ENCODE results near the gene PRKD3.

PRKD3 gene

GRCh38 chr2:37333256-37333655 lies 8.6 kb upstream of the PRKD3 start:
- TF ChIP-seq TAF1 (IDR thresholded peaks at IDR 0.05; ENCODE audit: borderline replicate concordance, insufficient read depth, low read length) (no peak), POLR2AphosphoS5 (IDR thresholded peaks at IDR 0.05; ENCODE audit: low read depth, low read length) (no peak), SIN3A (IDR thresholded peaks at IDR 0.05; ENCODE audit: borderline replicate concordance, insufficient read depth, low read length) (no peak), REST (IDR thresholded peaks at IDR 0.05; ENCODE audit: insufficient read depth in 1 of 2, low read depth in 2 of 2, low read length in 2 of 2) (no peak), FOXP2 (optimal IDR thresholded peaks at IDR 0.05; ENCODE audit: borderline replicate concordance, extremely low read depth, extremely low read length, insufficient read depth) (no peak)

DNA sequence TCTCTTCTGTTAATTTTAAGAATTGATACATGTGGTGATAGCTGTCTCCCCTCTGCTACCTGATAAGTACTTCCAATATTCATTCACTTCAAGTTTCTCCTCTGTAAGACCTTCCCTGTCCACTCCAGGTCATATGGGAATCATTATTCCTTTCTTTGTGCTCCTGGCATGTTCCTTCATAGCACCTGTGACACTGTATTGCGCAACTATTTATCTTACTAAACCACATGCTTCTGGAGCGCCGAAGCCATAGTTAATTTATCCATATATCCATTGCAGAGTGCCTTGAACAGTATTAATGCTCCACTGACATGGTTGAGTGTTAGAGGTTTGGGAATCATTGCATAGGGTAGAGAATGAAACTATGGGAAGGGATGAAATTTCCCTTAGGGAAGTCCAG lies 7.9 kb upstream of the PRKD3 start:
- no peak for TF ChIP-seq REST (IDR thresholded peaks at IDR 0.05; ENCODE audit: insufficient read depth in 1 of 2, low read depth in 2 of 2, low read length in 2 of 2)
- TF ChIP-seq POLR2AphosphoS5 (IDR thresholded peaks at IDR 0.05; ENCODE audit: low read depth, low read length): no peak
- no peak for TF ChIP-seq SIN3A (IDR thresholded peaks at IDR 0.05; ENCODE audit: borderline replicate concordance, insufficient read depth, low read length)
- no peak for TF ChIP-seq TAF1 (IDR thresholded peaks at IDR 0.05; ENCODE audit: borderline replicate concordance, insufficient read depth, low read length)
- no peak for TF ChIP-seq FOXP2 (optimal IDR thresholded peaks at IDR 0.05; ENCODE audit: borderline replicate concordance, extremely low read depth, extremely low read length, insufficient read depth)

DNA sequence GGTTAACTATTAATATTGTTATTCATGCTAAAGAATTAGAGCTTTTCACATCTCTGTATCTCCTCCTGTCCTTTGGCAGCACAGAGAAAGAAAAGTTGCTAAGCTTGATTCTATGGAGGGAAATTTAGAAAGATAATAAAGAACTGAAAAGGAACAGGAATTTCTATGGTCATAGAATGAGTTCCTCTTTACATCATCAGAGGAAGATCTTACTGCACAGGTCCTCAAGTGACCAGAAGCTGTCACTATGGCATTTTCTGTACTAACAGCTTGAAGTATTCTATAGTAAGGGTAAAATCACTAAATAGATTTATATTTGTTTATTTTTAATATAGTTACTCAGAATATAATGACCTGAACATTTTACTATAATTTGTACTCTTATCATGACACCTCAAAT lies 6.0 kb upstream of the PRKD3 start:
- TF ChIP-seq FOXP2 (optimal IDR thresholded peaks at IDR 0.05; ENCODE audit: borderline replicate concordance, extremely low read depth, extremely low read length, insufficient read depth) (no peak), POLR2AphosphoS5 (IDR thresholded peaks at IDR 0.05; ENCODE audit: low read depth, low read length) (no peak), REST (IDR thresholded peaks at IDR 0.05; ENCODE audit: insufficient read depth in 1 of 2, low read depth in 2 of 2, low read length in 2 of 2) (no peak), SIN3A (IDR thresholded peaks at IDR 0.05; ENCODE audit: borderline replicate concordance, insufficient read depth, low read length) (no peak), TAF1 (IDR thresholded peaks at IDR 0.05; ENCODE audit: borderline replicate concordance, insufficient read depth, low read length) (no peak)

DNA sequence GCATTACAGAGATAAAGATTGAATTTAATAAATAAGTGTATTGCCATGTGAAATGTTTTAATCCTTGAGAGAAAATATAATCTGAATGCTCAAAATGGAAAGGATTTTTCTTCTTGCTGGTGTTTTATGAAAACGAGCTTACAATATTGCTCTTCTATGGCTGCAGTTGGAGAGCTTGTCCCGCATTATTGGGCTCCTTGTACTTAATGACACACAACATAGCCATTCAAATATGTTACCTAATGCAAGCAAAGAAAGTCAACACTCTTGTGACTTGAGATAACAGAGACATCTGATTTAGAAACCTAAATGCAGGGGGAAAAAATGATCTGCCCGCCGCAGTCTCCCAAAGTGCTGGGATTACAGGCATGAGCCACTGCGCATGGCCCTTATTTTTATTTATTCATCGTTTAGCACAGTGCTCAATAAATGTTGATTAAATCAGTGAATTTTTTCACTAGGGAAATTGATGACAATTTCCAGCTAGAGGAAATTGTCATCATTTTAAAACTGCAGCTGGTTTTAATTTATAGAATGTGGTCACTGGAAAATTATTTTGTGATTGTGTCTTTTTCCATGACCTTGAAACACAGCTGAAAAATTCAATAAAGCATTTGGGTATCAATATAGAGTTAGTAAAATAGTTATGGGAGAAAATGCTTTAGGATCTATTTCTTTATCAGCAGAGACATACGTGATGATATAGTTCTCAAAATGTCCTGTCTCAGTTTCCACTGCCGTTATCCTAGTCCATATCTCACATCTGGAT lies 2.4 kb upstream of the PRKD3 start:
- no peak for TF ChIP-seq FOXP2 (optimal IDR thresholded peaks at IDR 0.05; ENCODE audit: borderline replicate concordance, extremely low read depth, extremely low read length, insufficient read depth)
- no peak for TF ChIP-seq TAF1 (IDR thresholded peaks at IDR 0.05; ENCODE audit: borderline replicate concordance, insufficient read depth, low read length)
- TF ChIP-seq SIN3A (IDR thresholded peaks at IDR 0.05; ENCODE audit: borderline replicate concordance, insufficient read depth, low read length): no peak
- TF ChIP-seq REST (IDR thresholded peaks at IDR 0.05; ENCODE audit: insufficient read depth in 1 of 2, low read depth in 2 of 2, low read length in 2 of 2): no peak
- no peak for TF ChIP-seq POLR2AphosphoS5 (IDR thresholded peaks at IDR 0.05; ENCODE audit: low read depth, low read length)
